ENCODE data around the gene CDH13.

CDH13 gene

GRCh38 chr16:83404261-83404660 is 777.5 kb downstream of the CDH13 start:
- TF ChIP-seq, protein P1, sequence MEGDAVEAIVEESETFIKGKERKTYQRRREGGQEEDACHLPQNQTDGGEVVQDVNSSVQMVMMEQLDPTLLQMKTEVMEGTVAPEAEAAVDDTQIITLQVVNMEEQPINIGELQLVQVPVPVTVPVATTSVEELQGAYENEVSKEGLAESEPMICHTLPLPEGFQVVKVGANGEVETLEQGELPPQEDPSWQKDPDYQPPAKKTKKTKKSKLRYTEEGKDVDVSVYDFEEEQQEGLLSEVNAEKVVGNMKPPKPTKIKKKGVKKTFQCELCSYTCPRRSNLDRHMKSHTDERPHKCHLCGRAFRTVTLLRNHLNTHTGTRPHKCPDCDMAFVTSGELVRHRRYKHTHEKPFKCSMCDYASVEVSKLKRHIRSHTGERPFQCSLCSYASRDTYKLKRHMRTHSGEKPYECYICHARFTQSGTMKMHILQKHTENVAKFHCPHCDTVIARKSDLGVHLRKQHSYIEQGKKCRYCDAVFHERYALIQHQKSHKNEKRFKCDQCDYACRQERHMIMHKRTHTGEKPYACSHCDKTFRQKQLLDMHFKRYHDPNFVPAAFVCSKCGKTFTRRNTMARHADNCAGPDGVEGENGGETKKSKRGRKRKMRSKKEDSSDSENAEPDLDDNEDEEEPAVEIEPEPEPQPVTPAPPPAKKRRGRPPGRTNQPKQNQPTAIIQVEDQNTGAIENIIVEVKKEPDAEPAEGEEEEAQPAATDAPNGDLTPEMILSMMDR (IDR thresholded peaks at IDR 0.05; ENCODE audit: low read length, missing control alignments), result no peak
- no peak overlapping the region for H3K4me3 ChIP-seq (replicated peaks; ENCODE audit: low read depth, low read length)
- DNase-seq (ENCODE audit: low read depth), result no peak

DNA sequence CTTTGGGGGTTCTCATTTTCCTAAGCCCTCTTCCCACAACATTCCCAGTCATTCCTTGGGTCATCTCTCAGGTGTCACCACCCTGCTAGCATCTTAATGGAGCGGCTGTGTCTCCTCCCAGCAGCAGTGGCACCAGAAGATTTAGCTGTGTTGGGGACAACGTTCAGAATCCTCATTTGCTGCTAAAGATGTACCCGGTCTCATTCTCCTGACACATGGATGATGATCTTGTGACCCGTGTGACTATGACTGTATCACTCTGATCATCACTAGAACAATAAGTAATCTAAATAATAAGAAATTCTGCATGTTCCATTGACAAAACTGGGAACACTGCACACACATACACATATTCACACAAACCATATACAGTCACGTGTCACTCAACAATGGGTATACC is 781.2 kb downstream of the CDH13 start:
- no peak for DNase-seq (ENCODE audit: low read depth)
- H3K4me3 ChIP-seq (replicated peaks; ENCODE audit: low read depth, low read length), result no peak overlapping the region
- TF ChIP-seq, protein P1 (IDR thresholded peaks at IDR 0.05; ENCODE audit: low read length, missing control alignments), result no peak

GRCh38 chr16:83409347-83409746 is 782.6 kb downstream of the CDH13 start:
- no peak overlapping the region for H3K4me3 ChIP-seq (replicated peaks; ENCODE audit: low read depth, low read length)
- no peak for DNase-seq (ENCODE audit: low read depth)
- TF ChIP-seq, protein P1 (IDR thresholded peaks at IDR 0.05; ENCODE audit: low read length, missing control alignments), result no peak

DNA sequence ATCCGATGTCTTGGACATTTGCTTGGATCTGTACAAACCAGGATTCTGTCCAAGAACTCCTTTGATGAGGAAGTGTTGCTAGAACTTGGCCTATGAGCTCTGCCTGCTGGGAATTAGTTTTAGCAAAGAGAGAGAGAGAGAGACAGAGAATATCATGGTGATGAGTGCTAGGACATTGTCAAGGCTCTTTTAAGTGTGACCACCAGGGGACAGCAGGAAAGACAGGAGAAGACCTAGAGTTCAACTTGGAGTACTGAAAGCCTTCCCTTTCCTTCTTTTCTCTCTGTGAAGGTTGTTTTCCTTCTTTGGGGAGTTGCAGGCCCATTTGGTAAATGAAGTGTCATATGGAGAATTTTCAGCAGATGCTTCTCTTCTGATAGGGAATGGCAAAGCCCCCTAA is 791.8 kb downstream of the CDH13 start:
- no peak for DNase-seq (ENCODE audit: low read depth)
- H3K4me3 ChIP-seq (replicated peaks; ENCODE audit: low read depth, low read length), result no peak overlapping the region
- TF ChIP-seq, protein P1 (IDR thresholded peaks at IDR 0.05; ENCODE audit: low read length, missing control alignments), result no peak

DNA sequence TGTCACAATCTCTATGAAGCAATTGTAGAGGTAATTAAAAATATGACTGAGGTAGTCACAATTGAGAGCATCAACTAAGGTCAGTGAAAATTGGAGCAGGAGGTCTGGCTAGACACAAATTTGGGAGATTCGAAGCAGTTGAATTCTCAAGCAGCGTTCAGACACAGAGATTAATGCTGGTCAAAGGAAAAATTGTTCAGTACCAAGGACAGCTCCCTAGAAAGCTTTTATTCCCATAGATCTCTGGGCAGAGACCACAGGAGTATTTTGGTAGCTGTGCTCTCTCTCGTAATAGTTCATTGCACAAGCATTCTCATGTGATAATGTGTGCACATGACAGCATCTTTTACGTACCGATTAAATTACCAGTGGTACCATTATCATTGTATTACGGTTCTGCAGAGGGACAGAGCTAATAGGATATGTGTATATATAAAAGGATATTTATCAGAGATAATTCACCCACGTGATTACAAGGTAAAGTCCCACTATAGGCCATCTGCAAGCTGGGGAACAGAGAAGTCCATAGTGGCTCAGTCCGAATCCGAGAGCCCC is 793.5 kb downstream of the CDH13 start:
- H3K4me3 ChIP-seq (replicated peaks; ENCODE audit: low read depth, low read length), result no peak overlapping the region
- TF ChIP-seq, protein P1 (IDR thresholded peaks at IDR 0.05; ENCODE audit: low read length, missing control alignments), result no peak
- DNase-seq (ENCODE audit: low read depth), result peak; percentile 71

DNA sequence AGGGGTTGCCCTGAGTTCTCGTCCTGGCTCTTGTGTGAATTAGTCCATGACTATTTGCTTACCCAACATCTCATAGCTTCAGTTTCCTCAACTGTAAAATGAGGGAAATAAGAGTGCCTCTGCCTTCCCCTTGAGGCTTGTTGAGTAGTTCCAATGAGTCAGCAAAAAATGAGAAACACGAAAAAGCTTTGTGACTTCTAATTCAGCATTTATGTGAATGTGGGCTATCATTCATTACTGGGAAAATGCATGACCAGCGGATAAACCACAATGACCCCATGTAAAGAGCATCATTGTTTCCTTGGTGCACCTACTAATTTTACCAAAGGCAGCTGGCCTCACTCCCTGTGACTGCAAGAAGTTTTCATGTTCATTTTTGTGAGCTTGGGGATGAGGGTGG is 806.4 kb downstream of the CDH13 start:
- no peak overlapping the region for H3K4me3 ChIP-seq (replicated peaks; ENCODE audit: low read depth, low read length)
- TF ChIP-seq, protein P1 (IDR thresholded peaks at IDR 0.05; ENCODE audit: low read length, missing control alignments), result no peak
- no peak for DNase-seq (ENCODE audit: low read depth)

DNA sequence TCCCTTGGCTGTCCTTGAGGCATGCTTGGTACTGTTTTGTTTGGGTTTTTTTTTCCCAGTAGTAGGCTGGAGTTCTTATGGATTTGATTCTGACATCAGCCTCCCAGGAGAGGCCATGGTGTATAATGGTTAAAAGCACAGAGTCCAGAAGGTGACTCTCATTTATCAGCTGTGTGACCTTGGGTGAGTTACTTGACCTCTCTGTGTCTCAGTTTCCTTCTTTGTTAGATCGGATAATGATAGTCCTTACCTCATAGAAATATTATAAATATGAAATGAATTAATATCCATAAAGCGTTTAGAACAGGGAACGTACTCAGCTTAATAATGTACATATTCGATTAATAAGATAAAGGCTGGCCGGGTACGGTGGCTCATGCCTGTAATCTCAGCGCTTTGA is 810.3 kb downstream of the CDH13 start:
- DNase-seq (ENCODE audit: low read depth), result no peak
- TF ChIP-seq, protein P1 (IDR thresholded peaks at IDR 0.05; ENCODE audit: low read length, missing control alignments), result no peak
- H3K4me3 ChIP-seq (replicated peaks; ENCODE audit: low read depth, low read length), result no peak overlapping the region

Measured in fibroblast of pulmonary artery (primary cell).